Activated B cell treated with CpG ODN at 0.5 μM for 24 hours (primary cell): Measurements from ENCODE around the gene MICOS13. TPM values are rescaled to one million over a fixed set of nuclear protein-coding genes. Genes with fewer than 3 reads are reported as not detected.

Experiments
- ATAC-seq: fragments of 200-7000 bp; cut with Tn5 transposase; one replicate; pipeline ENCODE4 v1.10.0; 2021; ENCODE audit warnings: low read depth, mild to moderate bottlenecking, moderate library complexity
- CTCF ChIA-PET: fragments of 350-600 bp; sonication (Branson Sonifier 250); formaldehyde crosslinking; loops from one replicate; lab custom pipeline; 2021; ENCODE audit warnings: antibody characterized with exemption; lab: Charles Lee
- POLR2A ChIA-PET: fragments of 350-600 bp; sonication (Branson Sonifier 250); formaldehyde crosslinking; loops from one replicate; lab custom pipeline; 2021; ENCODE audit warnings: antibody characterized with exemption; lab: Charles Lee
- DNase-seq: peaks from one replicate; pipeline ENCODE4 v3.0.0; 2022
- H3K27ac Mint-ChIP-seq: one replicate; pipeline ENCODE4 v1.8.0; 2020; ENCODE audit warnings: mixed read lengths
- H3K27me3 Mint-ChIP-seq: one replicate; pipeline ENCODE4 v1.8.0; 2021; ENCODE audit warnings: mixed read lengths
- H3K36me3 Mint-ChIP-seq: one replicate; pipeline ENCODE4 v1.8.0; 2021; ENCODE audit warnings: low read depth, mixed read lengths
- H3K4me1 Mint-ChIP-seq: one replicate; pipeline ENCODE4 v1.8.0; 2021; ENCODE audit warnings: mixed read lengths
- H3K4me3 Mint-ChIP-seq: one replicate; pipeline ENCODE4 v1.8.0; 2020; ENCODE audit warnings: mild to moderate bottlenecking, mixed read lengths
- H3K9me3 Mint-ChIP-seq: one replicate; pipeline ENCODE4 v1.8.0; 2020; ENCODE audit warnings: mixed read lengths
- CTCF ChIP-seq: fragments of 200-600 bp; IDR thresholded peaks from one replicate; pipeline ENCODE4 v1.8.0; 2022; ENCODE audit warnings: antibody characterized with exemption, mild to moderate bottlenecking
- intact Hi-C: fragments of 100-400 bp; cut with micrococcal nuclease; formaldehyde crosslinking; loops from one replicate; pipeline ENCODE4 v1.15.1; 2024
- total RNA-seq: library from RNA; stranded (reverse); gene quantifications from 2 replicates; pipeline ENCODE4 v1.2.3, GENCODE V29; 2022

The MICOS13 gene
- total RNA-seq, 1 donor from 2014 or later: 60.8 TPM

GRCh38 chr19:5683177-5683886, 3.0 kb upstream of the MICOS13 start:
- TF ChIP-seq CTCF: no peak
- Mint-ChIP-seq H3K27me3 (peaks cover 2% of the 10 kb centered on the region), H3K4me1 (peaks cover 35% of the 10 kb centered on the region), H3K4me3 (no peak overlapping the region), H3K27ac (no peak overlapping the region), H3K9me3 (no peaks in the 10 kb centered on the region), H3K36me3 (peaks cover 8% of the 10 kb centered on the region)
- intact Hi-C loops: loop anchor here (5.0 kb wide), 1 partner anchor 1921 kb away; the partner anchor contains the start of genes APBA3 and MRPL54
- ChIA-PET POLR2A (interaction anchor here (0.6 to 1.4 kb wide), 3 partner anchors 58 to 61 kb away, joined by 3 read pairs; partner anchors contain the start of genes SAFB and SAFB2), CTCF (no interaction called here)
- no peak for ATAC-seq
- no peak for DNase-seq

DNA sequence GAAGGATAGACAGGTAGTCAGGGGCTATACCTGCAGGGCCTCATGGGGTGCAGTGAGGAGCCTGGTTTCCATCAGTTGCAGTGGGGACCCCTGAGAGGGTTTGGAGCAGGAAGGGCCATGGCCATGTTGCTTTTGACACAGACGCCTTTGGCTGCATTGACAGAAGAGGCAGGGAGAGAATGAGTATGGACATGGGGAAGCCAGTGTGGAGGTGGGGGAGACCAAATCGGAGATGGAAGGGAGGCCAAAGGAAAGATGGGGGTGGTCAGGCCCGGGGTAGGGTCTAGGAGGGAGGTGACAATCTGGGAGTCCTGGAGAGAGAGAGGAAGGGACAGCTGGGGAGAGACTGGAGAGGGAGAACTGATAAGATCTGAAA, 1.8 kb upstream of the MICOS13 start:
- peak overlapping the region; percentile 72 for H3K4me3 Mint-ChIP-seq
- ChIA-PET POLR2A (interaction anchor here (0.7 to 1.4 kb wide), 2 partner anchors 59 to 222 kb away, joined by 3 to 8 read pairs; partner anchors contain the start of genes NDUFA11, SAFB and SAFB2), CTCF (no interaction called here)
- H3K27ac Mint-ChIP-seq: peak overlapping the region; percentile 46
- H3K4me1 Mint-ChIP-seq: peaks cover 32% of the 10 kb centered on the region
- intact Hi-C loops: loop anchor here (5.0 kb wide), 1 partner anchor 1920 kb away; the partner anchor contains the start of genes APBA3 and MRPL54
- DNase-seq (no peak), ATAC-seq (no peak)
- peaks cover 2% of the 10 kb centered on the region for H3K27me3 Mint-ChIP-seq
- no peaks in the 10 kb centered on the region for H3K9me3 Mint-ChIP-seq
- peaks cover 12% of the 10 kb centered on the region for H3K36me3 Mint-ChIP-seq
- no peak for TF ChIP-seq CTCF

DNA sequence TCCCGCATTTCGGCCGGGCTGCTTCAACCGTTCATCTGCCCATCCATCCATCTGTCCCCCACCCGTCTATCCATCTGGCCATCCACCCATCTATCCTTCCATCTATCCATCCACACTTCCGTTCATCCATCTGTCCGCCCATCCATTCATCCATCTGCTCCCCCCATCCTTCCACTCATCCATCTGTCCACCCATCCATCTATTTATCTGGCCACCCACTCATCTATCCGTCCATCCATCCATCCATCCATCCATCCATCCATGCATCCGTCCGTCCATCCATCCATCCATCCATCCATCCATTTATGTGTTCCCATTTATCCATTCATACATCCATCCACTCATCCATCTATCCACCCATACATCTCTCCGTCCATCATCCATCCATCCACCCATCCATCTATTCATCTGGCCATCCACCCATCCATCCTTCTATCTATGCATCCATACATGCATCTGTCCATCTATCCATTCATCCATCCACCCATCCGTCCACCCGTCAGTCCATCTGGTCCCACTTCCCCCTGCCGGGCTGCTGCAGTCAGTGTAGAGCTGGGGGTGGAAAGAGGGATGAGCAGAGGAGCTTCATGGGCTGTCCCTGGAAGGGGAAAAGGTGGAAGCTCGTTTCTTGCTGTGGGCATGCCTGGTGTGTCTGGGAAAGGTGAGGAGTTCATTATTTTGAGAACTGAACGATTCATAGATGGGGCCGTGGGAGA, 1.2 kb upstream of the MICOS13 start:
- ATAC-seq (no peak), DNase-seq (no peak)
- intact Hi-C loops: loop anchor here (5.0 kb wide), 1 partner anchor 1919 kb away; the partner anchor contains the start of genes APBA3 and MRPL54
- Mint-ChIP-seq H3K9me3 (no peaks in the 10 kb centered on the region), H3K4me3 (peak overlapping the region; percentile 72), H3K27me3 (peaks cover 2% of the 10 kb centered on the region), H3K4me1 (peaks cover 31% of the 10 kb centered on the region), H3K36me3 (peaks cover 12% of the 10 kb centered on the region), H3K27ac (peak overlapping the region; percentile 69)
- CTCF ChIA-PET: no interaction called here
- POLR2A ChIA-PET: interaction anchor here (1.4 kb wide), 1 partner anchor 59 kb away, joined by 3 read pairs; the partner anchor contains the start of genes SAFB and SAFB2
- TF ChIP-seq CTCF: no peak

GRCh38 chr19:5680084-5680436, 256 bp downstream of the MICOS13 start:
- intact Hi-C loops: loop anchor here (1.0 to 5.0 kb wide), 5 partner anchors 10 to 1918 kb away; partner anchors contain the start of genes APBA3, CATSPERD, LONP1 and MRPL54
- DNase-seq (no peak), ATAC-seq (no peak)
- peaks cover 28% of the 10 kb centered on the region for H3K4me1 Mint-ChIP-seq
- peaks cover 12% of the 10 kb centered on the region for H3K36me3 Mint-ChIP-seq
- CTCF ChIA-PET: no interaction called here
- no peak for TF ChIP-seq CTCF
- H3K4me3 Mint-ChIP-seq: peak overlapping the region; percentile 96
- H3K9me3 Mint-ChIP-seq: no peaks in the 10 kb centered on the region
- H3K27me3 Mint-ChIP-seq: peaks cover 2% of the 10 kb centered on the region
- POLR2A ChIA-PET: interaction anchor here (1.1 to 2.3 kb wide), 3 partner anchors 10 to 58 kb away, joined by 4 to 13 read pairs (median 6); partner anchors contain the start of genes RPL36, SAFB and SAFB2
- peak overlapping the region; percentile 100 for H3K27ac Mint-ChIP-seq
